ENCODE measurements around the gene DUOX2.
A peak's percentile ranks its signal among the peaks of the same experiment; 100 is the strongest.

DUOX2 gene

DNA sequence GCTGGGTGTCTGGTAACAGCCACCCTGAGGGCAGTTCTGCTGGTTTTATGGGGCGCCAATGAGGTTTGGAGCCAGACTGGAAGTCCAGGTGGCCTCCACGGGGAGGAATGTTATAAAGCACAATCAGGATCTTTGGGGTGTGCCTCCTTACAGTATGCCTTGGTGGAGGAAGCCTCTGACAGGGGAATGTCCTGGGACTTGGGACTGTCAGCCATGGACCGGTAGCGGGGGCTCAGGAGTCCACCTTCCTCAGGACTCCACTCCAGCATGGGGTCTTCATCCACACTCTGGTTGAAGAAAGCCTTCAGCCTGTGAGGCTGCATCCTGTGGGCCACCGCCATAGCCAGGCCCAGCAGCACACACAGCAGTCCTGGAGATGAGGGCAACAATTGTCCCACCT lies 5.0 kb upstream of the DUOX2 start:
- Histone ChIP-seq H3K4me1 (ENCODE audit: control insufficient read depth, insufficient read depth, low read length) (no peaks in the 10 kb centered on the region), H3K9me3 (ENCODE audit: control insufficient read depth, insufficient read depth, low read depth, low read length) (no peaks in the 10 kb centered on the region), H3K36me3 (ENCODE audit: control insufficient read depth in 2 of 2, insufficient read depth in 1 of 2, low read length in 2 of 2) (no peaks in the 10 kb centered on the region), H3K4me3 (ENCODE audit: low read depth, low read length) (no peak overlapping the region), H3K27ac (ENCODE audit: extremely low read depth, low read depth, low read length) (no peak overlapping the region)
- POLR2A ChIA-PET = interaction anchor here (0.6 kb wide), 1 partner anchor 35 kb away, joined by 5 read pairs; no protein-coding TSS in a partner anchor
- CTCF ChIA-PET = interaction anchor here (0.9 to 1.9 kb wide), 16 partner anchors 8 to 339 kb away, joined by 3 to 16 read pairs (median 8); partner anchors contain the start of genes DUOX1 and DUOXA1
- no peak for TF ChIP-seq ZNF148 (tag by site-specific recombination; IDR thresholded peaks at IDR 0.05; ENCODE audit: borderline replicate concordance)
- no peak for TF ChIP-seq TSHZ1 (tag by site-specific recombination; IDR thresholded peaks at IDR 0.05; ENCODE audit: borderline replicate concordance)
- TF ChIP-seq ZNF146 (tag by site-specific recombination; IDR thresholded peaks at IDR 0.05) = no peak
- no peak for TF ChIP-seq INSM2 (tag by site-specific recombination; IDR thresholded peaks at IDR 0.05)
- no peak for TF ChIP-seq TCF7L2 (IDR thresholded peaks at IDR 0.05; ENCODE audit: borderline replicate concordance, low read depth, low read length)

DNA sequence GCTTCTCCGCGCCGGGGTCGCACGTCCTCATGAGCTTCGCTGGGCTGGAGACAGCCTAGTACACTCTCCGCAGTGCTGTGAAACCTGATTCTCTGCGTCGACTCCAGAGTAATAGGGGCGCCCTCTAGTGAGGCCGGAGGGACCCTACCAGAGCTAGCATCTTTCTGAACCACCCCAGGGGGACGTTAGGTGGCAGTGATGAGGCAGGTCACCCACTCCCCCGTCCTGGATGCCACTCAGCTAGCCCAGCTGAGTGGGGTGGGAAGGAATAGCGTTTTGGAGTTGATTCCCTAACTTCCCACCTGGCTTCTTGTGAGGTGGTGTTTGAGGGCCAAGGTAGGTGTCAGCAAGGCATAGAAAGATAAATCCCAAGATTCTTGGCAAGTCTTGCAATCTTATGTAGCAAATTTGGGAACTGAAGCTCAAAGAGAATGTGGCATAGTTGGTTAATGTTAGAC lies 4.2 kb upstream of the DUOX2 start:
- POLR2A ChIA-PET = interaction anchor here (0.6 to 1.2 kb wide), 4 partner anchors 24 to 334 kb away, joined by 3 to 5 read pairs (median 4); no protein-coding TSS in a partner anchor
- CTCF ChIA-PET = interaction anchor here (0.5 to 1.9 kb wide), 40 partner anchors 8 to 542 kb away, joined by 3 to 16 read pairs (median 5); partner anchors contain the start of genes DUOX1 and DUOXA1
- TF ChIP-seq PRDM1 (tag by site-specific recombination; IDR thresholded peaks at IDR 0.05) (no peak), ZNF544 (tag by site-specific recombination; IDR thresholded peaks at IDR 0.05) (no peak), ZIC2 (tag by site-specific recombination; IDR thresholded peaks at IDR 0.05) (no peak), ZFHX2 (tag by site-specific recombination; conservative IDR thresholded peaks at IDR 0.05) (peak; percentile 52), ZBTB17 (tag by site-specific recombination; IDR thresholded peaks at IDR 0.05) (0 out of 2 replicates have a peak, but pooled peaks have one; percentile 24), EGR2 (tag by site-specific recombination; IDR thresholded peaks at IDR 0.05; ENCODE audit: low read depth) (0 out of 2 replicates have a peak, but pooled peaks have one; percentile 42), ZEB2 (tag by site-specific recombination; IDR thresholded peaks at IDR 0.05) (0 out of 2 replicates have a peak, but pooled peaks have one; percentile 27), HOXC10 (CRISPR knock-in tag; IDR thresholded peaks at IDR 0.05) (no peak), ZNF548 (tag by site-specific recombination; IDR thresholded peaks at IDR 0.05) (no peak), MZF1 (tag by site-specific recombination; IDR thresholded peaks at IDR 0.05; ENCODE audit: borderline replicate concordance) (no peak), SP7 (tag by site-specific recombination; IDR thresholded peaks at IDR 0.05) (peak; percentile 50; the same call in 1 of the 2 replicates), GFI1B (tag by site-specific recombination; IDR thresholded peaks at IDR 0.05) (no peak), ZNF610 (tag by site-specific recombination; IDR thresholded peaks at IDR 0.05; ENCODE audit: borderline replicate concordance) (peak; percentile 43; the same call in 1 of the 2 replicates), KLF1 (tag by site-specific recombination; IDR thresholded peaks at IDR 0.05) (no peak), ZNF175 (tag by site-specific recombination; IDR thresholded peaks at IDR 0.05) (no peak), ZNF596 (tag by site-specific recombination; IDR thresholded peaks at IDR 0.05) (no peak), ZNF133 (tag by site-specific recombination; IDR thresholded peaks at IDR 0.05) (no peak), ZNF184 (tag by site-specific recombination; IDR thresholded peaks at IDR 0.05) (no peak), ZNF510 (tag by site-specific recombination; IDR thresholded peaks at IDR 0.05; ENCODE audit: insufficient replicate concordance) (no peak), ZNF426 (tag by site-specific recombination; IDR thresholded peaks at IDR 0.05) (no peak), ZNF792 (tag by site-specific recombination; IDR thresholded peaks at IDR 0.05) (no peak)
- TF ChIP-seq, protein P1, sequence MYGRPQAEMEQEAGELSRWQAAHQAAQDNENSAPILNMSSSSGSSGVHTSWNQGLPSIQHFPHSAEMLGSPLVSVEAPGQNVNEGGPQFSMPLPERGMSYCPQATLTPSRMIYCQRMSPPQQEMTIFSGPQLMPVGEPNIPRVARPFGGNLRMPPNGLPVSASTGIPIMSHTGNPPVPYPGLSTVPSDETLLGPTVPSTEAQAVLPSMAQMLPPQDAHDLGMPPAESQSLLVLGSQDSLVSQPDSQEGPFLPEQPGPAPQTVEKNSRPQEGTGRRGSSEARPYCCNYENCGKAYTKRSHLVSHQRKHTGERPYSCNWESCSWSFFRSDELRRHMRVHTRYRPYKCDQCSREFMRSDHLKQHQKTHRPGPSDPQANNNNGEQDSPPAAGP (tag by site-specific recombination; IDR thresholded peaks at IDR 0.05) = 0 out of 2 replicates have a peak, but pooled peaks have one; percentile 28

More for the DNA sequence above, 4.2 kb upstream of the DUOX2 start:
- Histone ChIP-seq H3K9me3 (ENCODE audit: control insufficient read depth, insufficient read depth, low read depth, low read length) (no peaks in the 10 kb centered on the region), H3K27ac (ENCODE audit: extremely low read depth, low read depth, low read length) (no peak overlapping the region), H3K4me1 (ENCODE audit: control insufficient read depth, insufficient read depth, low read length) (no peaks in the 10 kb centered on the region), H3K36me3 (ENCODE audit: control insufficient read depth in 2 of 2, insufficient read depth in 1 of 2, low read length in 2 of 2) (no peaks in the 10 kb centered on the region), H3K4me3 (ENCODE audit: low read depth, low read length) (no peak overlapping the region)

All from HEK293 (cell line).